SJSA1 (cell line): ENCODE results near the gene BEND5. TPM values are rescaled to one million over a fixed set of nuclear protein-coding genes. Genes with fewer than 3 reads are reported as not detected.

ENCODE experiments used
- DNase-seq, 2 experiments: peaks; one replicate each; pipeline ENCODE4 v3.0.0-alpha.2; 2015 to 2020; ENCODE audit warnings: low spot score in 2 of 2, low read depth in 1 of 2
- H3K27ac ChIP-seq: fragments of 250-450 bp; sonication (Bioruptor Pico); 2 replicates; pipeline ENCODE4 v1.5.1; 2020; ENCODE audit warnings: mild to moderate bottlenecking, moderate library complexity
- H3K27me3 ChIP-seq: fragments of 250-450 bp; sonication (Bioruptor Pico); replicated peaks from 2 replicates; pipeline ENCODE4 v1.5.1; 2020; ENCODE audit warnings: mild to moderate bottlenecking, moderate library complexity
- H3K36me3 ChIP-seq: fragments of 250-450 bp; sonication (Bioruptor Pico); 2 replicates; pipeline ENCODE4 v1.5.1; 2020; ENCODE audit warnings: mild to moderate bottlenecking
- H3K4me1 ChIP-seq: fragments of 250-450 bp; sonication (Bioruptor Pico); replicated peaks from 2 replicates; pipeline ENCODE4 v1.6.1; 2021; ENCODE audit warnings: mild to moderate bottlenecking
- H3K4me3 ChIP-seq: fragments of 250-450 bp; sonication (Bioruptor Pico); 2 replicates; pipeline ENCODE4 v1.5.1; 2020; ENCODE audit warnings: mild to moderate bottlenecking
- H3K9me3 ChIP-seq: fragments of 250-450 bp; sonication (Bioruptor Pico); replicated peaks from 2 replicates; pipeline ENCODE4 v1.5.1; 2020; ENCODE audit warnings: mild to moderate bottlenecking
- total RNA-seq: library from RNA; depleted of rRNA; stranded (reverse); fragments of >200 nt; shearing (Covaris generic); gene quantifications from 2 replicates; pipeline ENCODE4 v1.2.3, GENCODE V29; 2014

Gene BEND5
- total RNA-seq, 1 experiment from 2014 or later: not detected

GRCh38 chr1:48678710-48679505, 97.8 kb downstream of the BEND5 start:
- DNase-seq: no peak
- Histone ChIP-seq H3K4me1 (no peaks in the 10 kb centered on the region), H3K9me3 (no peaks in the 10 kb centered on the region), H3K27ac (no peak overlapping the region), H3K4me3 (no peak overlapping the region), H3K27me3 (no peaks in the 10 kb centered on the region), H3K36me3 (no peaks in the 10 kb centered on the region)
